Uterus (tissue), 4 donors: Measurements from ENCODE around the gene TMEM129. TPM values are rescaled to one million over a fixed set of nuclear protein-coding genes. Genes with fewer than 3 reads are reported as not detected.
A peak's percentile ranks its signal among the peaks of the same experiment; 100 is the strongest.

Experiments used
- DNase-seq, 2 donors: peaks; one replicate each; pipeline ENCODE4 v3.0.0-alpha.2; 2019 to 2020
- H3K27ac ChIP-seq, 2 donors: fragments of 200-600 bp; sonication (generic); 1 replicate in 1 of 2; 2 replicates in 1 of 2; pipeline ENCODE4 v1.5.1; 2016 to 2018
- H3K27me3 ChIP-seq, 2 donors: fragments of 200-600 bp; sonication (generic); one replicate each; pipeline ENCODE4 v1.5.1; 2018 to 2019; ENCODE audit warnings: control low read depth in 1 of 2
- H3K36me3 ChIP-seq, 2 donors: fragments of 200-600 bp; sonication (generic); one replicate each; pipeline ENCODE4 v1.5.1; 2019; ENCODE audit warnings: control low read depth in 1 of 2
- H3K4me1 ChIP-seq, 2 donors: fragments of 200-600 bp; sonication (generic); one replicate each; pipeline ENCODE4 v1.5.1; 2018 to 2019; ENCODE audit warnings: control low read depth in 1 of 2
- H3K4me3 ChIP-seq, 2 donors: fragments of 200-600 bp; sonication (generic); 1 replicate in 1 of 2; 2 replicates in 1 of 2; pipeline ENCODE4 v1.5.1; 2018 to 2019; ENCODE audit warnings: mild to moderate bottlenecking in 1 of 2
- H3K9me3 ChIP-seq, 2 donors: fragments of 200-600 bp; sonication (generic); one replicate each; pipeline ENCODE4 v1.5.1; 2019; ENCODE audit warnings: control low read depth in 1 of 2
- CTCF ChIP-seq, 4 experiments: fragments of 200-600 bp in 2 of 4; fragments of 450-650 bp in 2 of 4; sonication (generic) in 2 of 4; IDR thresholded peaks; one replicate each; pipeline ENCODE4 v1.5.1; 2016 to 2019; ENCODE audit warnings: antibody characterized with exemption in 4 of 4, mild to moderate bottlenecking in 2 of 4, moderate library complexity in 1 of 4
- POLR2A ChIP-seq, 2 donors: fragments of 450-650 bp; IDR thresholded peaks; one replicate each; pipeline ENCODE4 v1.6.1; 2016; ENCODE audit warnings: antibody characterized with exemption in 2 of 2, mild to moderate bottlenecking in 1 of 2, moderate library complexity in 1 of 2
- intact Hi-C: fragments of 100-400 bp; cut with DNase I; formaldehyde crosslinking; loops from one replicate; pipeline ENCODE4 v1.15.1; 2023; ENCODE audit warnings: low total_unique reads
- total RNA-seq, 4 donors: library from RNA; depleted of rRNA in 3 of 4; stranded (reverse); fragments of >200 nt in 3 of 4; gene quantifications; one replicate each; pipeline versions ENCODE4 v1.1.0 to v1.2.4, GENCODE V29; 2014 to 2023
- donor health status: DM: yes; HTN: yes; CAD: no.

TMEM129 gene
- total RNA-seq, 4 donors from 2014 or later: 31.0 to 99.7 (median 42.7) TPM

GRCh38 chr4:1735215-1735614 lies 14.1 kb upstream of the TMEM129 start:
- Histone ChIP-seq H3K4me3 (no peak overlapping the region), H3K36me3 (no peaks in the 10 kb centered on the region), H3K27ac (no peak overlapping the region), H3K9me3 (no peaks in the 10 kb centered on the region), H3K27me3 (no peaks in the 10 kb centered on the region), H3K4me1 (no peaks in the 10 kb centered on the region)
- intact Hi-C loops: no loop called here
- TF ChIP-seq CTCF (IDR thresholded peaks at IDR 0.05): no peak
- no peak for DNase-seq

- no peak for DNase-seq
- Histone ChIP-seq H3K27me3 (no peaks in the 10 kb centered on the region), H3K4me1 (no peaks in the 10 kb centered on the region), H3K4me3 (no peak overlapping the region), H3K9me3 (no peaks in the 10 kb centered on the region), H3K36me3 (no peaks in the 10 kb centered on the region), H3K27ac (no peak overlapping the region)
- no peak for TF ChIP-seq POLR2A (IDR thresholded peaks at IDR 0.05)
- TF ChIP-seq CTCF (IDR thresholded peaks at IDR 0.05): no peak
- intact Hi-C loops: no loop called here
Measured at GRCh38 chr4:1732911-1733310, 11.8 kb upstream of the TMEM129 start.

DNA sequence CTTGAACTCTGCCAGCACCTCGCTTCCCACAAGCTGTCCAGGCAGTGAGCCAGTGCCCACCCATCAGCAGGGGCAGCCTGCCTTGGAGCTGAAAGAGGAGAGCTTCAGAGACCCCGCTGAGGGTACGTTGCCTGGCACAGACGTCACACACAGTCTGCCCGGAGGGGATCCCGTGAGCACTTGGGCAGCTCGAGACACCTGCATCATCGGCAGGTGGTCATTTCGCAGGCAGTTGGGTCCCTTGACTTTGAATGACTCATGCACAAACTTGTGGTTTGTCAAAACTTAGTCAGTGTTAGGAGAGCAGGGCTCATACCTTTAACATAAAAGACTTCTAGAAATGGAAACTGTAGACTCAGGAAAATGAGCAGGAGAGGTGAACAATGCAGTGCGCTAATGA lies 10.1 kb upstream of the TMEM129 start:
- H3K4me1 ChIP-seq: no peaks in the 10 kb centered on the region
- no peaks in the 10 kb centered on the region for H3K9me3 ChIP-seq
- no peak for DNase-seq
- H3K4me3 ChIP-seq: no peak overlapping the region
- TF ChIP-seq POLR2A (IDR thresholded peaks at IDR 0.05) (no peak), CTCF (IDR thresholded peaks at IDR 0.05) (no peak)
- H3K27ac ChIP-seq: no peak overlapping the region
- H3K36me3 ChIP-seq: no peaks in the 10 kb centered on the region
- no peaks in the 10 kb centered on the region for H3K27me3 ChIP-seq
- intact Hi-C loops: no loop called here

- Histone ChIP-seq H3K4me1 (no peaks in the 10 kb centered on the region), H3K36me3 (no peaks in the 10 kb centered on the region), H3K9me3 (no peaks in the 10 kb centered on the region), H3K27me3 (no peaks in the 10 kb centered on the region), H3K27ac (no peak overlapping the region), H3K4me3 (no peak overlapping the region)
- DNase-seq: no peak
- TF ChIP-seq POLR2A (IDR thresholded peaks at IDR 0.05): no peak
- no peak for TF ChIP-seq CTCF (IDR thresholded peaks at IDR 0.05)
- intact Hi-C loops: no loop called here
Measured at GRCh38 chr4:1730532-1731135, 9.5 kb upstream of the TMEM129 start.

GRCh38 chr4:1728061-1728980 lies 7.2 kb upstream of the TMEM129 start:
- no peak for DNase-seq
- Histone ChIP-seq H3K27ac (peak overlapping the region in 1 of 2 donors; percentile 25), H3K4me3 (no peak overlapping the region), H3K27me3 (no peaks in the 10 kb centered on the region), H3K4me1 (no peaks in the 10 kb centered on the region), H3K36me3 (no peaks in the 10 kb centered on the region), H3K9me3 (no peaks in the 10 kb centered on the region)
- TF ChIP-seq CTCF (IDR thresholded peaks at IDR 0.05) (no peak), POLR2A (IDR thresholded peaks at IDR 0.05) (no peak)
- intact Hi-C loops: loop anchor here (5.0 kb wide), 1 partner anchor 36 kb away; no protein-coding TSS in a partner anchor
